GM12801 (cell line): ENCODE data around the gene EXOC3.

ENCODE experiments used
- CTCF ChIP-seq: IDR thresholded peaks from one replicate; pipeline ENCODE4 v1.5.1; 2011; ENCODE audit warnings: control low read depth; ENCODE audit not compliant: insufficient read length; ENCODE audit errors: extremely low read depth

EXOC3 gene

GRCh38 chr5:441996-442334 lies 1.0 kb upstream of the EXOC3 start:
- no peak for TF ChIP-seq CTCF

GRCh38 chr5:443239-444151 lies 519 bp downstream of the EXOC3 start:
- no peak for TF ChIP-seq CTCF

- TF ChIP-seq CTCF = no peak
Observed at GRCh38 chr5:444226-444625, 1.2 kb downstream of the EXOC3 start.

- no peak for TF ChIP-seq CTCF
Observed at GRCh38 chr5:445591-445990, 2.6 kb downstream of the EXOC3 start.

- TF ChIP-seq CTCF = no peak
Observed at GRCh38 chr5:446066-446882, 3.3 kb downstream of the EXOC3 start.

GRCh38 chr5:446883-447263 lies 3.9 kb downstream of the EXOC3 start:
- no peak for TF ChIP-seq CTCF

- no peak for TF ChIP-seq CTCF
Observed at GRCh38 chr5:447501-447900, 4.5 kb downstream of the EXOC3 start.
